Neural cell (in vitro differentiated cells): Measurements from ENCODE around the gene HDAC3. TPM values are rescaled to one million over a fixed set of nuclear protein-coding genes. Genes with fewer than 3 reads are reported as not detected.

Experiments used
- H2AFZ ChIP-seq: fragments of 200-600, 300-800 bp; sonication (generic), shearing (Covaris generic); 2 replicates; pipeline ENCODE4 v1.6.0; 2014; ENCODE audit warnings: low read depth, mild to moderate bottlenecking, antibody characterized with exemption, low read length, moderate library complexity
- H3F3A ChIP-seq: fragments of 200-600 bp; shearing (Covaris generic); 2 replicates; pipeline ENCODE4 v1.6.1; 2016; ENCODE audit warnings: mild to moderate bottlenecking, moderate library complexity, mixed read lengths, antibody characterized with exemption, low read length; ENCODE audit not compliant: insufficient read depth, poor library complexity, severe bottlenecking
- H3K27ac ChIP-seq: fragments of 200-600, 300-800 bp; sonication (generic), shearing (Covaris generic); 2 replicates; pipeline ENCODE4 v1.5.1; 2014; ENCODE audit warnings: mild to moderate bottlenecking, low read length, moderate library complexity
- H3K27me3 ChIP-seq: fragments of 300-800, 200-600 bp; sonication (generic), shearing (Covaris generic); 2 replicates; pipeline ENCODE4 v1.6.0; 2014; ENCODE audit warnings: mild to moderate bottlenecking, low read depth, low read length, moderate library complexity; ENCODE audit not compliant: insufficient read depth
- H3K36me3 ChIP-seq: fragments of 300-800, 200-600 bp; sonication (generic), shearing (Covaris generic); 2 replicates; pipeline ENCODE4 v1.5.1; 2014; ENCODE audit warnings: mild to moderate bottlenecking, antibody characterized with exemption, low read length, moderate library complexity; ENCODE audit not compliant: insufficient read depth
- H3K4me2 ChIP-seq: fragments of 300-800, 200-600 bp; sonication (generic), shearing (Covaris generic); 2 replicates; pipeline ENCODE4 v1.6.0; 2014; ENCODE audit warnings: mild to moderate bottlenecking, low read length
- H3K4me3 ChIP-seq: fragments of 300-800, 200-600 bp; sonication (generic), shearing (Covaris generic); 2 replicates; pipeline ENCODE4 v1.5.1; 2014; ENCODE audit warnings: mild to moderate bottlenecking, low read length, moderate library complexity
- H3K79me2 ChIP-seq: fragments of 200-600 bp; shearing (Covaris generic); replicated peaks from 2 replicates; pipeline ENCODE4 v1.6.0; 2014; ENCODE audit warnings: mild to moderate bottlenecking, low read length, moderate library complexity; ENCODE audit not compliant: insufficient read depth
- H3K9ac ChIP-seq: fragments of 300-800, 200-600 bp; sonication (generic), shearing (Covaris generic); 2 replicates; pipeline ENCODE4 v1.6.1; 2016; ENCODE audit warnings: mild to moderate bottlenecking, low read length, mixed read lengths
- H3K9me2 ChIP-seq: fragments of 200-600 bp; shearing (Covaris generic); 2 replicates; pipeline ENCODE4 v1.6.1; 2016; ENCODE audit warnings: mild to moderate bottlenecking, low read length, mixed read lengths; ENCODE audit not compliant: insufficient read depth
- H3K9me3 ChIP-seq: fragments of 200-600, 300-800 bp; sonication (generic), shearing (Covaris generic); 2 replicates; pipeline ENCODE4 v1.6.1; 2016; ENCODE audit warnings: mild to moderate bottlenecking, mixed run types, low read length, moderate library complexity, mixed read lengths
- H4K20me1 ChIP-seq: fragments of 200-600 bp; shearing (Covaris generic); 2 replicates; pipeline ENCODE4 v1.6.1; 2016; ENCODE audit warnings: mild to moderate bottlenecking, mixed run types; ENCODE audit not compliant: insufficient read depth
- CTCF ChIP-seq: fragments of 450-650 bp; IDR thresholded peaks from 2 replicates; pipeline ENCODE4 v1.5.1; 2014; ENCODE audit warnings: antibody characterized with exemption, mild to moderate bottlenecking, moderate library complexity; ENCODE audit not compliant: poor library complexity, severe bottlenecking
- EP300 ChIP-seq: fragments of 450-650 bp; conservative IDR thresholded peaks from 2 replicates; pipeline ENCODE4 v1.6.1; 2014; ENCODE audit warnings: antibody characterized with exemption, mild to moderate bottlenecking, moderate library complexity; ENCODE audit not compliant: poor library complexity, severe bottlenecking
- EZH2 ChIP-seq: fragments of 200-600, 300-800 bp; shearing (Covaris generic), sonication (generic); IDR thresholded peaks from 2 replicates; pipeline ENCODE4 v1.6.1; 2014; ENCODE audit warnings: antibody characterized with exemption, low read length, borderline replicate concordance, mild to moderate bottlenecking; ENCODE audit not compliant: insufficient read depth, poor library complexity, severe bottlenecking
- MXI1 ChIP-seq: fragments of 450-650 bp; conservative IDR thresholded peaks from 2 replicates; pipeline ENCODE4 v1.6.1; 2014; ENCODE audit warnings: antibody characterized with exemption, mild to moderate bottlenecking; ENCODE audit not compliant: poor library complexity, severe bottlenecking
- POLR2AphosphoS5 ChIP-seq: IDR thresholded peaks from 2 replicates; pipeline ENCODE4 v1.6.1; 2012
- RAD21 ChIP-seq: fragments of 450-650 bp; conservative IDR thresholded peaks from 2 replicates; pipeline ENCODE4 v1.6.1; 2014; ENCODE audit warnings: antibody characterized with exemption, mild to moderate bottlenecking, moderate library complexity
- REST ChIP-seq: IDR thresholded peaks from 2 replicates; pipeline ENCODE4 v1.6.1; 2012; ENCODE audit warnings: borderline replicate concordance
- SMC3 ChIP-seq: fragments of 450-650 bp; conservative IDR thresholded peaks from 2 replicates; pipeline ENCODE4 v1.6.1; 2014; ENCODE audit warnings: antibody characterized with exemption, mild to moderate bottlenecking, moderate library complexity; ENCODE audit not compliant: poor library complexity
- TAF1 ChIP-seq: IDR thresholded peaks from 2 replicates; pipeline ENCODE4 v1.6.1; 2012; ENCODE audit warnings: low read depth
- polyA plus RNA-seq: library from polyadenylated mRNA; depleted of rRNA; stranded (reverse); fragments of >200 nt; gene quantifications from 2 replicates; pipeline ENCODE4 v1.2.3, GENCODE V29; 2014

The HDAC3 gene
- polyA plus RNA-seq, 1 donor from 2014 or later, result 115 TPM

GRCh38 chr5:141669520-141669919 is 32.9 kb upstream of the HDAC3 start:
- no peak overlapping the region for H3K27ac ChIP-seq
- H3K9ac ChIP-seq, result no peak overlapping the region
- H3K4me2 ChIP-seq, result no peak overlapping the region
- no peaks in the 10 kb centered on the region for H3F3A ChIP-seq
- H3K9me3 ChIP-seq, result no peaks in the 10 kb centered on the region
- no peak overlapping the region for H3K4me3 ChIP-seq
- no peaks in the 10 kb centered on the region for H3K27me3 ChIP-seq
- H3K79me2 ChIP-seq, result no peaks in the 10 kb centered on the region
- H2AFZ ChIP-seq, result no peak overlapping the region
- H3K9me2 ChIP-seq, result no peaks in the 10 kb centered on the region
- no peaks in the 10 kb centered on the region for H4K20me1 ChIP-seq
- H3K36me3 ChIP-seq, result no peaks in the 10 kb centered on the region
- TF ChIP-seq CTCF (no peak), EZH2 (no peak), POLR2AphosphoS5 (no peak), RAD21 (no peak), TAF1 (no peak), EP300 (no peak), MXI1 (no peak), REST (no peak), SMC3 (no peak)

- Histone ChIP-seq H3K9me2 (no peaks in the 10 kb centered on the region), H3K79me2 (no peaks in the 10 kb centered on the region), H3F3A (no peaks in the 10 kb centered on the region), H3K9me3 (no peaks in the 10 kb centered on the region), H3K4me2 (no peak overlapping the region), H3K9ac (no peak overlapping the region), H3K27me3 (no peaks in the 10 kb centered on the region), H2AFZ (no peak overlapping the region), H4K20me1 (no peaks in the 10 kb centered on the region), H3K4me3 (no peak overlapping the region), H3K27ac (no peak overlapping the region), H3K36me3 (no peaks in the 10 kb centered on the region)
- TF ChIP-seq REST (no peak), SMC3 (no peak), RAD21 (no peak), MXI1 (no peak), EZH2 (no peak), EP300 (no peak), CTCF (no peak), TAF1 (no peak), POLR2AphosphoS5 (no peak)
Observed at GRCh38 chr5:141668601-141669265, 32.1 kb upstream of the HDAC3 start.
